Measurements from ENCODE around the gene OTX1. TPM values are rescaled to one million over a fixed set of nuclear protein-coding genes. Genes with fewer than 3 reads are reported as not detected.

Gene OTX1
- total RNA-seq, 2 experiments from 2014 or later, result 1.0 to 2.9 TPM

DNA sequence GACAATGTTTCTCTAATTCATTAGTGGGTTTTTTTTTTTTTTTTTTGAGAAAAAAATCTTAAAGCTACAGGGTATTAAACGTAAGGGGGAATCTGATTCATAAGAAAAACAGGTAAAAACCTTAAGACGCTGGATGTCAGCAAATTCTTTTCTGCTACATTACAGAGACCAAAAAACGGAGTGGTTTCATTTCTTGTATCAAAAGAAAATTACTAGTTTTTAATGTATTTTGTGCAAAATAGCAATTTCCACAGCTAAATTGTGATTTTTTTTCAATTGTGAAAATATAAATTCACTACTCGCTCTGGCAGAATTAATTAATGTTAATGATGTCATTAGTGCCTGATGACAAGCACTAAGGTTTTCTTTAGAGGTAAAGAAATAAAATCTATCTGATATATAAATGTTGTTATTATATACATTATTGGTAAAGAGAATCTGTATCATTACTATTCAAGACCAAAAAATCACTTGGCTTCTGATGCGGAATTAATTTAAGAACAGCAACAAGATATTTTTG is 9.9 kb downstream of the OTX1 start:
- no peak overlapping the region for H2AFZ ChIP-seq (ENCODE audit: low read length)
- no peaks in the 10 kb centered on the region for H3K9me2 ChIP-seq (ENCODE audit: insufficient read depth, low read length)
- intact Hi-C loops (cut with micrococcal nuclease; ENCODE audit: unreplicated experiment), result no loop called here
- H3K27ac ChIP-seq (ENCODE audit: low read depth, low read length, poor library complexity, severe bottlenecking), result no peak overlapping the region
- ChIA-PET CTCF (ENCODE audit: unreplicated experiment) (no interaction called here), POLR2A (no interaction called here)
- H3K4me1 ChIP-seq (ENCODE audit: insufficient read depth, low read length, poor library complexity, severe bottlenecking), result no peaks in the 10 kb centered on the region
- no peaks in the 10 kb centered on the region for H3K36me3 ChIP-seq (ENCODE audit: insufficient read depth, low read length)
- H3K4me3 ChIP-seq (ENCODE audit: low read depth, low read length, poor library complexity, severe bottlenecking), result no peak overlapping the region
- TF ChIP-seq EZH2phosphoT487 (IDR thresholded peaks at IDR 0.05; ENCODE audit: borderline replicate concordance, low read depth, low read length), result no peak
- no peak for TF ChIP-seq CTCF (conservative IDR thresholded peaks at IDR 0.05; ENCODE audit: low read length)
- no peak for DNase-seq (ENCODE audit: low spot score)
- H4K20me1 ChIP-seq (ENCODE audit: insufficient read depth, low read length), result no peaks in the 10 kb centered on the region
- peak overlapping the region; percentile 33; the same call in 1 of the 2 replicates for H3K4me2 ChIP-seq (ENCODE audit: low read length)
- H3K9me3 ChIP-seq (ENCODE audit: low read length), result no peaks in the 10 kb centered on the region
- no peaks in the 10 kb centered on the region for H3K79me2 ChIP-seq (ENCODE audit: insufficient read depth, low read depth, low read length)
- no TSS peak for BruUV-seq (replicated peaks)

- Histone ChIP-seq H2AFZ (ENCODE audit: low read length) (no peak overlapping the region), H4K20me1 (ENCODE audit: insufficient read depth, low read length) (no peaks in the 10 kb centered on the region), H3K4me2 (ENCODE audit: low read length) (no peak overlapping the region), H3K4me1 (ENCODE audit: insufficient read depth, low read length, poor library complexity, severe bottlenecking) (no peaks in the 10 kb centered on the region), H3K36me3 (ENCODE audit: insufficient read depth, low read length) (no peaks in the 10 kb centered on the region), H3K9me3 (ENCODE audit: low read length) (no peaks in the 10 kb centered on the region), H3K27ac (ENCODE audit: low read depth, low read length, poor library complexity, severe bottlenecking) (no peak overlapping the region), H3K4me3 (ENCODE audit: low read depth, low read length, poor library complexity, severe bottlenecking) (no peak overlapping the region), H3K9me2 (ENCODE audit: insufficient read depth, low read length) (no peaks in the 10 kb centered on the region), H3K79me2 (ENCODE audit: insufficient read depth, low read depth, low read length) (no peaks in the 10 kb centered on the region)
- TF ChIP-seq EZH2phosphoT487 (IDR thresholded peaks at IDR 0.05; ENCODE audit: borderline replicate concordance, low read depth, low read length) (no peak), CTCF (conservative IDR thresholded peaks at IDR 0.05; ENCODE audit: low read length) (no peak)
- POLR2A ChIA-PET, result no interaction called here
- no TSS peak for BruUV-seq (replicated peaks)
- CTCF ChIA-PET (ENCODE audit: unreplicated experiment), result no interaction called here
- intact Hi-C loops (cut with micrococcal nuclease; ENCODE audit: unreplicated experiment), result no loop called here
- no peak for DNase-seq (ENCODE audit: low spot score)
Observed at GRCh38 chr2:63064197-63064596, 13.6 kb downstream of the OTX1 start.

DNA sequence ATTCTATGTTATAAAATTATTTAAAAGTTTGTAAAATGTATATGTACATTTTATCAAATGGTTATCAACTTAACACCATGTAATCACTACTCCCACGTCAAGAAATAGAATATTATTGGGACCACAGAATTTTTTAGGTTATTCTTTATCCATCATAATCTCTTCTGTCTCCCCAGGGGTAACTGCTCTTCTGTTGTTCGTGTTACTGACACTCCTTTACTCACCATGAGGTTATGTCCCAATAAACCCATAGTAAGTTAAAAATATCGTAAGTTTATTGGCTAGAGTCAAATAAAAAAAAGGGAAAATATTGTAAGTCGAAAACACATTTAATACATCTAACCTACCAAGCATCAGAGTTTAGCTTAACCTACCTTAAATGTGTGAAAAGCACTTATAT is 14.0 kb downstream of the OTX1 start:
- ChIA-PET POLR2A (no interaction called here), CTCF (ENCODE audit: unreplicated experiment) (no interaction called here)
- H3K9me2 ChIP-seq (ENCODE audit: insufficient read depth, low read length), result no peaks in the 10 kb centered on the region
- no peak overlapping the region for H3K4me3 ChIP-seq (ENCODE audit: low read depth, low read length, poor library complexity, severe bottlenecking)
- no peak for TF ChIP-seq EZH2phosphoT487 (IDR thresholded peaks at IDR 0.05; ENCODE audit: borderline replicate concordance, low read depth, low read length)
- no peak for TF ChIP-seq CTCF (conservative IDR thresholded peaks at IDR 0.05; ENCODE audit: low read length)
- no peak for DNase-seq (ENCODE audit: low spot score)
- no peaks in the 10 kb centered on the region for H3K9me3 ChIP-seq (ENCODE audit: low read length)
- H2AFZ ChIP-seq (ENCODE audit: low read length), result no peak overlapping the region
- no peaks in the 10 kb centered on the region for H3K36me3 ChIP-seq (ENCODE audit: insufficient read depth, low read length)
- no peak overlapping the region for H3K4me2 ChIP-seq (ENCODE audit: low read length)
- H3K4me1 ChIP-seq (ENCODE audit: insufficient read depth, low read length, poor library complexity, severe bottlenecking), result no peaks in the 10 kb centered on the region
- H3K27ac ChIP-seq (ENCODE audit: low read depth, low read length, poor library complexity, severe bottlenecking), result no peak overlapping the region
- no TSS peak for BruUV-seq (replicated peaks)
- H3K79me2 ChIP-seq (ENCODE audit: insufficient read depth, low read depth, low read length), result no peaks in the 10 kb centered on the region
- no peaks in the 10 kb centered on the region for H4K20me1 ChIP-seq (ENCODE audit: insufficient read depth, low read length)
- intact Hi-C loops (cut with micrococcal nuclease; ENCODE audit: unreplicated experiment), result no loop called here
